Measurements from ENCODE around the gene TLK2.
"Not testable (repeated sequence)": the region's sequence is repeated elsewhere in the genome, so short reads cannot be mapped to it uniquely, and the experiment has no call there.

- TF ChIP-seq, protein P1, sequence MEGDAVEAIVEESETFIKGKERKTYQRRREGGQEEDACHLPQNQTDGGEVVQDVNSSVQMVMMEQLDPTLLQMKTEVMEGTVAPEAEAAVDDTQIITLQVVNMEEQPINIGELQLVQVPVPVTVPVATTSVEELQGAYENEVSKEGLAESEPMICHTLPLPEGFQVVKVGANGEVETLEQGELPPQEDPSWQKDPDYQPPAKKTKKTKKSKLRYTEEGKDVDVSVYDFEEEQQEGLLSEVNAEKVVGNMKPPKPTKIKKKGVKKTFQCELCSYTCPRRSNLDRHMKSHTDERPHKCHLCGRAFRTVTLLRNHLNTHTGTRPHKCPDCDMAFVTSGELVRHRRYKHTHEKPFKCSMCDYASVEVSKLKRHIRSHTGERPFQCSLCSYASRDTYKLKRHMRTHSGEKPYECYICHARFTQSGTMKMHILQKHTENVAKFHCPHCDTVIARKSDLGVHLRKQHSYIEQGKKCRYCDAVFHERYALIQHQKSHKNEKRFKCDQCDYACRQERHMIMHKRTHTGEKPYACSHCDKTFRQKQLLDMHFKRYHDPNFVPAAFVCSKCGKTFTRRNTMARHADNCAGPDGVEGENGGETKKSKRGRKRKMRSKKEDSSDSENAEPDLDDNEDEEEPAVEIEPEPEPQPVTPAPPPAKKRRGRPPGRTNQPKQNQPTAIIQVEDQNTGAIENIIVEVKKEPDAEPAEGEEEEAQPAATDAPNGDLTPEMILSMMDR (IDR thresholded peaks at IDR 0.05) = not testable (repeated sequence)
- TF ChIP-seq SMC3 (IDR thresholded peaks at IDR 0.05; ENCODE audit: low read depth, low read length); CHD2 (IDR thresholded peaks at IDR 0.05; ENCODE audit: low read length, partially characterized antibody); RFX5 (IDR thresholded peaks at IDR 0.05; ENCODE audit: low read length); RXRA (IDR thresholded peaks at IDR 0.05; ENCODE audit: borderline replicate concordance, low read depth); SIN3A (IDR thresholded peaks at IDR 0.05; ENCODE audit: borderline replicate concordance, low read depth, low read length): not testable (repeated sequence)
- TF ChIP-seq, protein P2, sequence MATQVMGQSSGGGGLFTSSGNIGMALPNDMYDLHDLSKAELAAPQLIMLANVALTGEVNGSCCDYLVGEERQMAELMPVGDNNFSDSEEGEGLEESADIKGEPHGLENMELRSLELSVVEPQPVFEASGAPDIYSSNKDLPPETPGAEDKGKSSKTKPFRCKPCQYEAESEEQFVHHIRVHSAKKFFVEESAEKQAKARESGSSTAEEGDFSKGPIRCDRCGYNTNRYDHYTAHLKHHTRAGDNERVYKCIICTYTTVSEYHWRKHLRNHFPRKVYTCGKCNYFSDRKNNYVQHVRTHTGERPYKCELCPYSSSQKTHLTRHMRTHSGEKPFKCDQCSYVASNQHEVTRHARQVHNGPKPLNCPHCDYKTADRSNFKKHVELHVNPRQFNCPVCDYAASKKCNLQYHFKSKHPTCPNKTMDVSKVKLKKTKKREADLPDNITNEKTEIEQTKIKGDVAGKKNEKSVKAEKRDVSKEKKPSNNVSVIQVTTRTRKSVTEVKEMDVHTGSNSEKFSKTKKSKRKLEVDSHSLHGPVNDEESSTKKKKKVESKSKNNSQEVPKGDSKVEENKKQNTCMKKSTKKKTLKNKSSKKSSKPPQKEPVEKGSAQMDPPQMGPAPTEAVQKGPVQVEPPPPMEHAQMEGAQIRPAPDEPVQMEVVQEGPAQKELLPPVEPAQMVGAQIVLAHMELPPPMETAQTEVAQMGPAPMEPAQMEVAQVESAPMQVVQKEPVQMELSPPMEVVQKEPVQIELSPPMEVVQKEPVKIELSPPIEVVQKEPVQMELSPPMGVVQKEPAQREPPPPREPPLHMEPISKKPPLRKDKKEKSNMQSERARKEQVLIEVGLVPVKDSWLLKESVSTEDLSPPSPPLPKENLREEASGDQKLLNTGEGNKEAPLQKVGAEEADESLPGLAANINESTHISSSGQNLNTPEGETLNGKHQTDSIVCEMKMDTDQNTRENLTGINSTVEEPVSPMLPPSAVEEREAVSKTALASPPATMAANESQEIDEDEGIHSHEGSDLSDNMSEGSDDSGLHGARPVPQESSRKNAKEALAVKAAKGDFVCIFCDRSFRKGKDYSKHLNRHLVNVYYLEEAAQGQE (IDR thresholded peaks at IDR 0.05; ENCODE audit: low read depth, low read length) = not testable (repeated sequence)
- TF ChIP-seq, protein P3, sequence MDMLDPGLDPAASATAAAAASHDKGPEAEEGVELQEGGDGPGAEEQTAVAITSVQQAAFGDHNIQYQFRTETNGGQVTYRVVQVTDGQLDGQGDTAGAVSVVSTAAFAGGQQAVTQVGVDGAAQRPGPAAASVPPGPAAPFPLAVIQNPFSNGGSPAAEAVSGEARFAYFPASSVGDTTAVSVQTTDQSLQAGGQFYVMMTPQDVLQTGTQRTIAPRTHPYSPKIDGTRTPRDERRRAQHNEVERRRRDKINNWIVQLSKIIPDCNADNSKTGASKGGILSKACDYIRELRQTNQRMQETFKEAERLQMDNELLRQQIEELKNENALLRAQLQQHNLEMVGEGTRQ (IDR thresholded peaks at IDR 0.05; ENCODE audit: borderline replicate concordance, low read depth, low read length) = not testable (repeated sequence)
Measured at GRCh38 chr17:62541073-62541472, 62.4 kb downstream of the TLK2 start.

All from SK-N-SH (cell line).